Gastroesophageal sphincter (tissue), 3 donors: ENCODE results near the gene ENAM.

Experiments used
- POLR2A ChIP-seq, 2 donors: fragments of 450-650 bp; IDR thresholded peaks; one replicate each; pipeline ENCODE4 v1.6.1; 2017; ENCODE audit warnings: antibody characterized with exemption in 2 of 2, mild to moderate bottlenecking in 2 of 2, moderate library complexity in 1 of 2
- POLR2AphosphoS5 ChIP-seq: sonication (generic); formaldehyde crosslinking; IDR thresholded peaks from one replicate; pipeline ENCODE4 v1.6.1; 2017; ENCODE audit warnings: antibody characterized with exemption
- TF ChIP-seq, protein P1 (sequence below), 4 experiments: fragments of 200-600 bp in 2 of 4; fragments of 450-650 bp in 2 of 4; sonication (generic) in 1 of 4; IDR thresholded peaks; one replicate each; pipeline ENCODE4 v1.5.1; 2017 to 2019; ENCODE audit warnings: antibody characterized with exemption in 4 of 4, mild to moderate bottlenecking in 2 of 4, moderate library complexity in 2 of 4

DNA sequence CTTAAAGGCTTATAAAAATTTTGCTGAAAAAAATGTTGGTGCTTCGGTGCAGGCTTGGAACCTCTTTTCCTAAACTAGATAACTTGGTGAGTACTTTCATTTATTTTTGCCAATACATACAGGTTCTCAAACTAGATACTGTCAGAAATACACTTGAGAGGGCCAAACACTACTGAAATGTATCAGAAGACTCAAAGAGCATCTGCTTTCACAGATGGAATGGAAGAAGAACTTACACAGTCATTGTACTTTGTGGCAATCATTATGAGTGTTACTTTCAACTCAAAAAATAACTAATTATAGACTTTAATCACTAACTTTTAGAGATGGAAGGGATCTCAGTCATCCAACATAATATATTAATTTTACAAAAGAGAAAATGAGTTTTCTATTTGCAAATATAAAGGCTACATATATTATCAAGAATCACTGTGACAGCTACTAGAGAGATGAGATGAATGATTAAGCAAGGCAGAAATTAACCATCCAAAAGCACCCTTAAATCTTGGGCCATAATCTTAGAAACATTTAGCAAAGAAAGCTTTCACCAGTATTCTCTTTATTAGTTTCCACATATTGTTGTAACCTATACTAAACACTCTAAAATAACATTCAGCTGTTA lies 1.0 kb downstream of the ENAM start:
- TF ChIP-seq, protein P1, sequence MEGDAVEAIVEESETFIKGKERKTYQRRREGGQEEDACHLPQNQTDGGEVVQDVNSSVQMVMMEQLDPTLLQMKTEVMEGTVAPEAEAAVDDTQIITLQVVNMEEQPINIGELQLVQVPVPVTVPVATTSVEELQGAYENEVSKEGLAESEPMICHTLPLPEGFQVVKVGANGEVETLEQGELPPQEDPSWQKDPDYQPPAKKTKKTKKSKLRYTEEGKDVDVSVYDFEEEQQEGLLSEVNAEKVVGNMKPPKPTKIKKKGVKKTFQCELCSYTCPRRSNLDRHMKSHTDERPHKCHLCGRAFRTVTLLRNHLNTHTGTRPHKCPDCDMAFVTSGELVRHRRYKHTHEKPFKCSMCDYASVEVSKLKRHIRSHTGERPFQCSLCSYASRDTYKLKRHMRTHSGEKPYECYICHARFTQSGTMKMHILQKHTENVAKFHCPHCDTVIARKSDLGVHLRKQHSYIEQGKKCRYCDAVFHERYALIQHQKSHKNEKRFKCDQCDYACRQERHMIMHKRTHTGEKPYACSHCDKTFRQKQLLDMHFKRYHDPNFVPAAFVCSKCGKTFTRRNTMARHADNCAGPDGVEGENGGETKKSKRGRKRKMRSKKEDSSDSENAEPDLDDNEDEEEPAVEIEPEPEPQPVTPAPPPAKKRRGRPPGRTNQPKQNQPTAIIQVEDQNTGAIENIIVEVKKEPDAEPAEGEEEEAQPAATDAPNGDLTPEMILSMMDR (IDR thresholded peaks at IDR 0.05) = no peak
- no peak for TF ChIP-seq POLR2AphosphoS5
- TF ChIP-seq POLR2A (IDR thresholded peaks at IDR 0.05) = no peak
